OCI-LY1 (cell line): Measurements from ENCODE around the gene PAM.

Source experiments
- CTCF ChIP-seq: fragments of 200-600 bp; sonication (generic), shearing (Covaris generic); IDR thresholded peaks from 2 replicates; pipeline ENCODE4 v1.5.1; 2017; ENCODE audit warnings: mild to moderate bottlenecking, antibody characterized with exemption, low read length, moderate library complexity, mixed read lengths
- EZH2 ChIP-seq: fragments of 200-600 bp; sonication (generic), shearing (Covaris generic); IDR thresholded peaks from 2 replicates; pipeline ENCODE4 v1.8.0; 2017; ENCODE audit warnings: borderline replicate concordance, mixed run types, mild to moderate bottlenecking, antibody characterized with exemption, low read length, moderate library complexity, mixed read lengths

DNA sequence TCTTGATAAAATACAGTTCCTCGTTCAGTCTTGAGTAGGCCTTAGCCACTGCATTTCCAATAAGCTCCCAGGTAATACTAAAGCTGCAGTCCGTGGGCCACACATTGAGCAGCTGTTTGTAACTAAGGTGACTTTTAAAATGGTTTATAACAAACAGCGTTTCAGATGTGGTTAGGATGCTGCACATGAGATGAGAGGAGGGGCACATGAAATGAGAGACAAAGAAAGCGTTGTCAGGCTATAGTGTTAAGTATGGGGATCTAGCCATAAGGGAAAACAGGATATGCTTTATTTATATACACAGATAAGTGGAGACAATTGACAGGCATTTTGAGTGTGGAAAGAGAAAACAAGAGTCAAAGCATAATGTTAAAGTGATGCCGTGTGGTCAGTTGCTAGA, 89.9 kb downstream of the PAM start:
- no peak for TF ChIP-seq CTCF
- no peak for TF ChIP-seq EZH2
